Tibial artery (tissue), 4 donors: ENCODE results near the gene TEKTIP1.
A peak's percentile ranks its signal among the peaks of the same experiment; 100 is the strongest.
"Not testable (repeated sequence)": the region's sequence is repeated elsewhere in the genome, so short reads cannot be mapped to it uniquely, and the experiment has no call there.

Experiments
- DNase-seq, 2 donors: peaks; one replicate each; pipeline ENCODE4 v3.0.0-alpha.2; 2019
- H3K27ac ChIP-seq, 2 donors: fragments of 200-600 bp; sonication (generic) in 1 of 2; 1 replicate in 1 of 2; 2 replicates in 1 of 2; pipeline ENCODE4 v1.5.1; 2018 to 2019; ENCODE audit warnings: mild to moderate bottlenecking in 1 of 2
- H3K27me3 ChIP-seq, 2 donors: fragments of 200-600 bp; sonication (generic) in 1 of 2; one replicate each; pipeline versions ENCODE4 v1.5.1 to v1.6.0; 2016 to 2019
- H3K36me3 ChIP-seq, 3 donors: fragments of 200-600 bp; sonication (generic) in 2 of 3; one replicate each; pipeline ENCODE4 v1.5.1; 2016 to 2019; ENCODE audit warnings: mild to moderate bottlenecking in 2 of 3
- H3K4me1 ChIP-seq, 4 donors: fragments of 200-600 bp; sonication (generic) in 2 of 4; 1 replicate in 3 of 4; 2 replicates in 1 of 4; pipeline ENCODE4 v1.5.1; 2016 to 2019
- H3K4me3 ChIP-seq, 2 donors: fragments of 200-600 bp; sonication (generic) in 1 of 2; 1 replicate in 1 of 2; 2 replicates in 1 of 2; pipeline ENCODE4 v1.5.1; 2018 to 2019; ENCODE audit warnings: mild to moderate bottlenecking in 2 of 2
- H3K9me3 ChIP-seq, 3 donors: fragments of 200-600 bp; sonication (generic) in 1 of 3; one replicate each; pipeline ENCODE4 v1.5.1; 2016 to 2019
- CTCF ChIP-seq, 2 experiments: fragments of 200-600 bp in 1 of 2; fragments of 450-650 bp in 1 of 2; IDR thresholded peaks; one replicate each; pipeline ENCODE4 v1.5.1; 2017 to 2019; ENCODE audit warnings: antibody characterized with exemption in 2 of 2, mild to moderate bottlenecking in 1 of 2, moderate library complexity in 1 of 2
- intact Hi-C: fragments of 100-400 bp; cut with DNase I; formaldehyde crosslinking; loops from one replicate; pipeline ENCODE4 v1.15.0; 2023; ENCODE audit warnings: low total_unique reads

The TEKTIP1 gene

DNA sequence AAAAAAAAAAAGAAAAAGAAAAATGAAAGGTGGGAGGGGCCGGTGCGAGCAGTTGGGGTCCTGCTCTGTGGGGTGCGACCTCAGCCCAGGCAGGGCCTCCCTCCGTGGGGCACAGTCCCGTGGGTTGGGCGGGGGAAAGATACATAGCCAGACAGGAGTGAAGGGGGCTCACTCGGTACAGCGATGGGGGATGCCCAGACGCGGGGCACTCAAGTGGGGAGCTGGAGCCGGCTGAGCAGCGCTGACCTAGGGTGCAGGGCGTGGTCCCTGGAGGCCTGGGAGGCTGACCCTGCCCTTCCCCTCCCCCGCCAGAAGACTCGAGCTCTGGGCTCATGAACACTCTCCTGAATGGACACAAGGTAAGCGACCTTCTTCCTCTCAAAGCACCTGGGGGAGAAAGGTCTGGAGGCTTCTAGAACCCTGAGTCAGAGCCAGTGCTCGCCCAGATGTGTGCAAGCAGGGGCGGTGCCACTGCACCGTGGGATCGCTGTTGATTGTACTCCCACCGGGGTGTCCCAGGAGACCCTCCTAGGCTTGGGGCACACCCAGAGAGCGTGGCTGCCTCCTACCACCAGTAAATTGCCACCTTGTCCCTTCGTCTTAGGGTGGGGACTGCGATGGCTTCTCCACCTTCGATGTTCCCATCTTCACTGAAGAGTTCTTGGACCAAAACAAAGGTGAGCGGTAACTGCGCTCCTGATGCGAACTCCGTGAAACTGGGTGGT lies 37.1 kb downstream of the TEKTIP1 start:
- Histone ChIP-seq H3K36me3 (peaks cover 0 to 40% (median 0%) of the 10 kb centered on the region in 3 donors), H3K4me3 (peak overlapping the region; percentile 20 to 37), H3K4me1 (peaks cover 5 to 59% (median 34%) of the 10 kb centered on the region in 4 donors), H3K27me3 (no peaks in the 10 kb centered on the region), H3K27ac (peak overlapping the region in 1 of 2 donors; percentile 54), H3K9me3 (no peaks in the 10 kb centered on the region)
- intact Hi-C loops, result loop anchor here (5.0 kb wide), 1 partner anchor 41 kb away; no protein-coding TSS in a partner anchor
- TF ChIP-seq CTCF (IDR thresholded peaks at IDR 0.05), result no peak
- DNase-seq, result no peak

DNA sequence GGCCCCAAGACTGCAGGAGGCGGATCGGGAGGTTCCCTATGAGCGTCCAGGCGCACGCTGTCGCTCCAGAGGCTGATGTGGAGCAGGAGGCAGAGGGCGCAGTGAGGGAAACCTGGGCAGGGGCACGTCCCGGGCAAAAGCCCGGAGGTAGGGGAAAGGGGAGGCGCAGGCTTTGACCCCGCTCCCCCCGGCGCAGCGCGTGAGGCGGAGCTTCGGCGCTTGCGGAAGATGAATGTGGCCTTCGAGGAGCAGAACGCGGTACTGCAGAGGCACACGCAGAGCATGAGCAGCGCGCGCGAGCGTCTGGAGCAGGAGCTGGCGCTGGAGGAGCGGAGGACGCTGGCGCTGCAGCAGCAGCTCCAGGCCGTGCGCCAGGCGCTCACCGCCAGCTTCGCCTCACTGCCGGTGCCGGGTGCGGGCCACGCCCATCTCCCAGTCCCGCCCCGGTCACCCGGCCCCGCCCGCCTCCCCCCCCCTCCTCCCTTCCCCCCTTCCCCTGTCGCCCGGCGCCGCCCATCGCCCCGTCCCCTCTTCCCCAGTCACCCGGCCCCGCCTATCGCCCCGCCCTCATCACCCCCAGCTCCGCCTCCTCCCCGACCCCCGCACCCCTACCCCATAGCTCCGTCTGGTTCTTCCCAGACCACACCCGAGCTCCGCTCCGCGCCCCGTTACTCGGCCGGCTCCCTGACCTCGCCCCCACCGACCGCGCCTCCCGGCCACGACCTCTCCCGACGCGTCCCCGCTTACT lies 37.9 kb downstream of the TEKTIP1 start:
- Histone ChIP-seq H3K27me3 (no peaks in the 10 kb centered on the region), H3K27ac (peak overlapping the region; percentile 19 to 54), H3K4me1 (peaks cover 5 to 58% (median 29%) of the 10 kb centered on the region in 4 donors), H3K36me3 (peaks cover 0 to 40% (median 0%) of the 10 kb centered on the region in 3 donors), H3K9me3 (no peaks in the 10 kb centered on the region), H3K4me3 (peak overlapping the region; percentile 20 to 37)
- TF ChIP-seq CTCF (IDR thresholded peaks at IDR 0.05), result no peak
- intact Hi-C loops, result loop anchor here (5.0 kb wide), 1 partner anchor 40 kb away; no protein-coding TSS in a partner anchor
- DNase-seq, result peak in 1 of 2 donors; percentile 82

DNA sequence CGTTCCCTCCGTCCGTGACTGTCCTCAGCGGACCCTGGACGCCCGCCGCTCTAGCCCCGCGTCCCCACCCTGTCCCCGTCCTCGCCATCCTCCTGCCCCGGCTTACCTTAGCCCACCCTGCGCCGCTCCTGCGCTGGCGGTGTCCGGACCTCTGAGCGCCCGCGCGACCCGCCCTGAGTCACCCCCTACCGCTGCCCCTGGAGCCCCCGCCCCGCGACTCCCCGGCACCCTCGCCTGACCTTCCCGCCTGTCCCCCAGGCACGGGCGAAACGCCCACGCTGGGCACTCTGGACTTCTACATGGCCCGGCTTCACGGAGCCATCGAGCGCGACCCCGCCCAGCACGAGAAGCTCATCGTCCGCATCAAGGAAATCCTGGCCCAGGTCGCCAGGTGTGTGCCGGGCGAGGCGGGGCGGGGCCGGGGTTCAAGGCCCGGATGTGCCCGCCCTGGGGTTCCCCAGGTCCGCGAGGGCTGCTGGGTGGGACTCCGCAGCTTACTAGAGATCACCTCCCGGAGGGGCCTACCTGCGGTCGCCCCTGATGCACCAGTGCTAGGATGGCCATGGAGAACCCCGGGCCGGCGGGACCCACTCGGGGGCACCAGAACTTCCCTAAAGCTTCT lies 38.9 kb downstream of the TEKTIP1 start:
- intact Hi-C loops, result loop anchor here (5.0 kb wide), 1 partner anchor 39 kb away; no protein-coding TSS in a partner anchor
- no peak overlapping the region for H3K27ac ChIP-seq
- H3K9me3 ChIP-seq, result no peaks in the 10 kb centered on the region
- H3K4me3 ChIP-seq, result no peak overlapping the region
- H3K4me1 ChIP-seq, result peaks cover 5 to 53% (median 24%) of the 10 kb centered on the region in 4 donors
- no peaks in the 10 kb centered on the region for H3K27me3 ChIP-seq
- peaks cover 0 to 40% (median 0%) of the 10 kb centered on the region in 3 donors for H3K36me3 ChIP-seq
- no peak for TF ChIP-seq CTCF (IDR thresholded peaks at IDR 0.05)
- DNase-seq, result no peak

GRCh38 chr19:3578390-3578789 lies 39.4 kb downstream of the TEKTIP1 start:
- peaks cover 4 to 52% (median 23%) of the 10 kb centered on the region in 4 donors for H3K4me1 ChIP-seq
- H3K27me3 ChIP-seq, result no peaks in the 10 kb centered on the region
- H3K36me3 ChIP-seq, result peaks cover 0 to 40% (median 0%) of the 10 kb centered on the region in 3 donors
- H3K27ac ChIP-seq, result peak overlapping the region; percentile 55 to 63
- intact Hi-C loops, result loop anchor here (5.0 kb wide), 1 partner anchor 39 kb away; no protein-coding TSS in a partner anchor
- H3K9me3 ChIP-seq, result no peaks in the 10 kb centered on the region
- no peak for TF ChIP-seq CTCF (IDR thresholded peaks at IDR 0.05)
- H3K4me3 ChIP-seq, result no peak overlapping the region
- no peak for DNase-seq

GRCh38 chr19:3580156-3580934 lies 41.4 kb downstream of the TEKTIP1 start:
- Histone ChIP-seq H3K27me3 (peaks cover 0 to 4% of the 10 kb centered on the region in 2 donors), H3K27ac (peak overlapping the region; percentile 55 to 63), H3K9me3 (no peaks in the 10 kb centered on the region), H3K4me3 (no peak overlapping the region), H3K4me1 (peaks cover 0 to 41% (median 20%) of the 10 kb centered on the region in 4 donors), H3K36me3 (peaks cover 0 to 34% (median 0%) of the 10 kb centered on the region in 3 donors)
- DNase-seq, result peak in 1 of 2 donors; percentile 51
- intact Hi-C loops, result no loop called here
- TF ChIP-seq CTCF (IDR thresholded peaks at IDR 0.05), result no peak

DNA sequence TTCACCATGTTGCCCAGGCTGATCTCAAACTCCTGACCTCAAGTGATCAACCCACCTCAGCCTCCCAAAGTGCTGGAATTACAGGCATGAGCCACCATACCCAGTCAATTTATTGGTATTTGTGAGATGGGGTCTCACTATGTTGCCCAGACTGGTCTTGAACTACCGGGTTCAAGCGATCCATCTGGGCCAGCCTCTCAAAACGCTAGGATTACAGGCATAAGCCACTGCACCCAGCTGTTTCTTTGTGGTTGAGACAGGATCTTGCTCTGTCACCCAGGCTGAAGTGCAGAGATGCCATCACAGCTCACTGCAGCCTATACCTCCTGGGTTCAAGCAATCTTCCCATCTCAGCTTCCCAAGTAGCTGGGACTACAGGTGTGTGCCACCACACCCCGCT lies 42.8 kb downstream of the TEKTIP1 start:
- H3K9me3 ChIP-seq, intact Hi-C loops, H3K27me3 ChIP-seq, H3K27ac ChIP-seq, DNase-seq, H3K4me3 ChIP-seq: not testable (repeated sequence)
- Histone ChIP-seq H3K36me3 (peaks cover 0 to 20% (median 0%) of the 10 kb centered on the region in 3 donors), H3K4me1 (peaks cover 0 to 42% (median 22%) of the 10 kb centered on the region in 4 donors)

- intact Hi-C loops, H3K27me3 ChIP-seq, H3K27ac ChIP-seq, H3K4me3 ChIP-seq, H3K36me3 ChIP-seq, DNase-seq, H3K9me3 ChIP-seq: not testable (repeated sequence)
- peaks cover 0 to 42% (median 25%) of the 10 kb centered on the region in 4 donors for H3K4me1 ChIP-seq
Measured at GRCh38 chr19:3584036-3584802, 45.2 kb downstream of the TEKTIP1 start.
